GM21619 (cell line): ENCODE measurements around the gene METRNL.

Experiments
- ATAC-seq: cut with Tn5 transposase; IDR thresholded peaks from one replicate; pipeline ENCODE4 v1.9.1; 2021; ENCODE audit not compliant: unreplicated experiment

The METRNL gene

DNA sequence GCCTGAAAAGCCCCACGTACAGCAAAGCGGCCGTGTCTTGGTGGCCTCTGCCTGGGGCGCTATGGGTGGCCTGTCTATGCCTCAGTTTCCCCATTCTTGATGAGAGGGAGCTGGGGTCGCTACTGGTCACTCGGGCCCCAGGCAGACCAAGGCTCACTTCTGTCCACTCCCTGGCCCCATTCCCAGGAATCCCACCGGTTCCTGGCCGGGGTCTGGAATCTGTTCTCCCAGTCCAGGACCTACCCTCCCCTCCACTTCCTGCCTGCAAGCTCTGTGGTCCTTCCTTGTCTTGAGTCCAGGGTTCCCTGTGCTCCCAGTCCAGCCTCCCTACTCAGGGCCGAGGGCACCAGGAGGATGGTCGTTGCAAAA lies 24.5 kb downstream of the METRNL start:
- ATAC-seq: no peak

DNA sequence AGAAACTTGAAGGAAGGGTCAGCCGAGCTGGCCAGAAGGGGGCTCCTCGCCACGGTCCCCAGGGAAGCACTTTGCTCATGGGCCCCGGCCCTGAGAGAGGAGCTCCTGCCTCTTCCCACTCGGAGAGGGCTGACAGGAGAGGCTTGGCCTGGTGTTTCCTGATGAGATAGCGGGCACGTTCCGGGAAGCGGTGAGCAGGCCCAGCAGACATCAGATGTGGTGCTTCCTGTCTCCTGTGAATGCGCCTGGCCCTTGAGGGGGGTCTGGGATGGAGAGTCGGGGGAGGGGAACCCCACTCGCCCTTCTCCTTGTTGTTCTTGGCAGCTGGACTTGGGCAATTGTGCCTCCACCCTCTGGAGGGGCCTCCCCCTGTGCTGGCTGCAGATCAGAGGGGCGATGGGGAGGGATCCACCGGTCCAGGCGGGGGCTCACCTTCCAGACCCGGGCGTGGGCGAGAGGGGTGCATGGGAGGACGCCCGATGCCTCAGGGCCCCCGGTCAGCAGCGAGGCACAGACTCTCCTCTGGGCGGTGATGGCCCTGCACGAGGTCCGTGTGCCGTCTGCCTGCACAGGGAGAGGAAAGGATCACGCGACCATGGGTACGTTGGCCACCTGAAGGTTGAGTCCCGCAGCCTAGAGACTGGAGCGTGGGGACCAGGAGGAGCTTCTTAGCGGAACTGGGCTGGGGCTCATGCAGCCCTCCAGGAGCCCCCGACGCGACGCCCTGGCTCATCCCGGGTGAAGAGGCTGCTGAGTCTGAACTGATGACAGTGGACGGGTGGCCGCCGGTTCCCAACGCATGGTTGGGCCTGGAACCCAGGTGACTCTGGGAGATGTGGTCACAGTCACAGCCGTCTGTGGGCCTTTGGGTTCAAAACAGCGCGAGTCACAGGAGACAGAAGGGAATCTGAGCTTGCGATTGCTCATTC lies 25.4 kb downstream of the METRNL start:
- no peak for ATAC-seq

- ATAC-seq: no peak
These were observed 26.1 kb downstream of the METRNL start for GRCh38 chr17:83105512-83105911.

DNA sequence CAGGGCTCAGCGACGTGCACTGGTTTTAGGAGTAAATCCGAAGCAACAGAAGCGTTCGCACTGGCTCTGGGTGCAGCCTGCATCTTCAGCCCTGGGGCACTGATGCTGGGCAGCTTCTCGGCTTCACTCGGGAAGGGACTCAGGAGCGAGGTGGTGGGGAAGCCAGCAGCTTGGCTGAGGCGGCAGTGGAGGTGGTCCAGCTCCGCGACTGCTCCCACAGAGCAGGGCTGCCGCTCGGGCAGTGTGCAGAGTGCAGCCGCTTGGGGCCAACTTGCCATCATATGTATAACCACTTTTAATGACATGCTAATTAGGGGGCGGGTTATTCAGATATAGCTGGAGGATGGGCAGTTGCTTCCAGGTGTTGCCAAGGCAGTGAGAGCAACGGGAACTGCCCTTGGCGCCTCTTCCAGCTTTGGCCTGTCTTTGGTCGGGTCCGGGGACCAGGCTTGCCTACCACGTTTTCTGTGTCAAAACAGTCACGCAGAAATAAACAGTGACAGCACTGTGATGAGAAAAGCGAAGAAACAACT lies 26.7 kb downstream of the METRNL start:
- no peak for ATAC-seq

- no peak for ATAC-seq
These were observed 27.7 kb downstream of the METRNL start for GRCh38 chr17:83106913-83107655.

GRCh38 chr17:83107656-83108048 lies 28.2 kb downstream of the METRNL start:
- no peak for ATAC-seq

DNA sequence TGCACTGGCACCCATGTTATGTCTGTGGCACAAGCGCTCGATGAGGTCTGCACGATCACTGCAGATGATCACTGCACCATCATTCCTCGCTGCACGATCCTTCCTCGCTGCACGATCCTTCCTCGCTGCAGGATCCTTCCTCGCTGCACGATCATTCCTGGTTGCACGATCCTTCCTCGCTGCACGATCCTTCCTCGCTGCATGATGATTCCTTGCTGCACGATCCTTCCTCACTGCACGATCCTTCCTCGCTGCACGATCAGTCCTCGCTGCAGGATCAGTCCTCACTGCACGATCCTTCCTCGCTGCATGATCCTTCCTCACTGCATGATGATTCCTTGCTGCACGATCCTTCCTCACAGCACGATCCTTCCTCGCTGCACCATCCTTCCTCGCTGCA lies 29.3 kb downstream of the METRNL start:
- no peak for ATAC-seq

DNA sequence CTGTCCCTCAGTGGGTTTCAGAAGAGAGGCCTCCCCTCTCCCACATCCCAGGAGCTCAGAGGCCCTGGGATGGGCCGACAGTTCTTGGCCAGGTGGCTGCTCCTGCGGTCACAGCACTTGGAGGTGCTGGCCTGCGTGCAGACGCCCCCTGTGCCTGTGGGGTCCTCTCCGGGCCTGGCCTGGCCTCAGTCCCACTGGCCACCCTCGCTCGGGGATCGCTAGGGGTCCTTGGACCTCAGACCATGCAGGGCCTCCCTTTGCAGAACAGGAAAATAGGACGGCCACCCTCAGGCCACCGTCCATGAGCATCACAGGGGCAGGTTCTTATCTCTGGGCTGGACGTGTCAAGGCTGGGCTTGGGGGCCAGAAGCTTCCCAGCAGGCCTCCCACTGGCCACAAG lies 30.0 kb downstream of the METRNL start:
- ATAC-seq: no peak

DNA sequence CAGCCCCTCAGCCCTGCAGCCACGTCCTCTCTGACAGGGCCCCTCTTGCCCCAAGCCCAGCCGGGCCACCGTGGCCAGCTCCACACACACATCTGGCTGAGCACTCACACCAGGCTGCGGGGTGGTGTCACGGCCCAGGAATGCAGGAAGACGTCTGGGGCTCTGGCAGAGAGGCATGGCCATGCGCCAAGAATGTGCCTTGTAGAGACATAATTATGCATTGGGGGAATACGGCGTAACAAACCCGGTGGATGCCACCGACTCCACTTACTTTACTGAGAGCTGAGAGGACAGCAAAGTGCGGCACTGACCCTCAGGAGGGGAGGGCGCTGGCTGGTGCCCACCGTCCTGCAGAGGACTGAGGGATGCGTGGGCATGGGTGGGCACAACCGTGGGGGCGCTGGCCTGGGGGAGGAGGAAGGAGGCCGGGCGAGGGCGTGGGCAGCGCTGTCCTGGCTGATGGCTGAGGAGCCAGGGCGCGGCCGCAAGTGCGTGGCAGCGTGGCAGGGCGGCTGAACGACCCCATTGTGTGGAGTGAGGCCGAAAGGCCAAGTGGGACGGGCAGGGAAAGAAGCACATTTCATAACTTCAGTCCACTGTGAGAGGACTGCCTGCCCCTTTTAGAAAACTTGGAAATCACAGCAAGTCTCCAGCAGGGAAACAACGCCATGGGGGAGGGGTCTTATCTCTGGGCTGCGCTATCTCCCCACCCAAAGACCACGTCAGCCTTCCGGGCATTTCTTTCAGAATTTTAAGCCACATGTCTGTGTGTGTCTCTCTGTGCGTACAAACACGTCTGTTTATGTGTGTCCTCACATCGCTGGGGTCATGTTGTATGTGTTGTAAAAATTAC lies 30.6 kb downstream of the METRNL start:
- ATAC-seq: no peak

DNA sequence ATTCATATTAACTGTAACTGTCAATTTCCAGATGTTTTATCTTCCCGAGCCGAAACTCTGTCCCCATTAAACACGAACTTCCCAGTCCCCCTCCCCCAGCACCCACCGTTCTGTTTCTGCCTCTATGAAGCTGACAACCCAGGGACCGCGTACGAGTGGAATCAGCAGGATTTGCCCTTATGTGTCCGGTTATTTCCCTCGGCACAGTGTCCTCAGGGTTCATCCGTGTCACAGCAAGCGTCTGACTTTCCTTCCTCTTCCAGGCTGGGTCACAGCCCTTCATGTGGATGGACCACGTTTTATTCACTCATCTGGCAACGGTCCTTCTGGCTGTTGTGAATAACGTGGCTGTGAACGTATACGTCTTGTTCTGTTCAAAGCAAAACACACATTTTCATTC lies 31.3 kb downstream of the METRNL start:
- ATAC-seq: no peak

GRCh38 chr17:83111516-83112282 lies 32.3 kb downstream of the METRNL start:
- no peak for ATAC-seq

DNA sequence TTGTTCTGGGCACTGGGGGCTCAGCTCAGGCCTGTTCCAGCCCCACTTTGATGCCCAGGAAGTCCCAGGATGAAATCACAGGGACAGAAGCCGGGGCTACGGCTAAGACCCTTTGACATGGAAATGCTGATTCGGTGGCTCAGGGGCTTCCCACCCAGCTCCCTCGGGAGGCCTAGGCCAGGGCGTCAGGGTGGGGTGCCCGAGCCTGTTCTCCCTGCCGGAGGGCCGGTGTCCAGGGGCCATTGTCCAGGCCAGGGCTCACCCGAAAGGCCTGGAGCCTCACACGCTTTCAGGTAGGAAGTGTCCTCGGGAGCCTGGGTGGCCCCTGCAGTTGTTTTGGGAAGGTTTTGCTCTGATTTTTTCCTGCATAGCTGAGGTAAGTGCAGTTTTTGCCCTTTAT lies 34.0 kb downstream of the METRNL start:
- ATAC-seq: no peak

- ATAC-seq: no peak
These were observed 34.4 kb downstream of the METRNL start for GRCh38 chr17:83113792-83114191.

GRCh38 chr17:83114706-83115105 lies 35.3 kb downstream of the METRNL start:
- ATAC-seq: no peak

- ATAC-seq: no peak
These were observed 35.8 kb downstream of the METRNL start for GRCh38 chr17:83115202-83115651.

DNA sequence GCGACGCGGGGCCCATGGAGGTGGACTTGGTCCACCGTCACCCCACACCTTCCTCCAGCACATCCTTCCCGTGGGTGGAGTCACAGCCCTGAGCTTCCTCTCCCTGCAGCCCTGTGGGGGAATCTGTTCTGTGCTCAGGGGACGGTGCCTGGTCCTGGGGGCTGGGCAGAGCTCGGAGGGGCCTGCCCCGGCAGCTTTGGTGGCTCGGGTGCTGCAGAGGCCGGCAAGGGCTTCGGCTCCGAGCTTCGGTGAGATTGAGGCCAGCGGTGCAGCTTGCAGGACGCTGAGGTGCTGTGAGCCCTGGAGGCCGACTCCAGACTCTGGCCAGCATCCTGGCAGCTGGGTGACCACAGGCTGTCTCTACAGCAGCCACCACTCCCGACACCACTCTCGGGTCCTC lies 36.4 kb downstream of the METRNL start:
- no peak for ATAC-seq

DNA sequence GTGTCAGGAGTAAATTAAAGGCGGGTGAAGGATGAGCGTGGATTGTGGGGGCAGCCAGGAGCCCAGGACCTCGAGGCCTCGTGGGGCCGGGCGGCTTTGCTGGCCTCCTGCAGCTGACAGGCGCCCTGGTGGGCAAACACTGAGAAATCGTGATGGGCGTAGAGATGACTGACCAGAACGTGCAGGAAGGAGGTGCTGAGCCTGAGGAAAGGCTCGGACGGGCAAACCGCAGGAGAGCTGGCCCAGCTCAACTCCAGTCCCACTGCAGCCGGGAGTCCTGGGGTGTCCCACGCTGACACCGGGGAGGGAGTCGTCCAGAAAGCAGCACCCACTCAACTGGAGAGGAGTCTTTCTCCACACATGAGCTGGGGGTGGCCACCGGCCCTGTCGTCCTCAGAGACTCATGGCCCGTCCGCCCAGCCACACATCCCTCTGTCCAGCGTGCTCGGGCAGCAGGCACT lies 36.9 kb downstream of the METRNL start:
- ATAC-seq: no peak

DNA sequence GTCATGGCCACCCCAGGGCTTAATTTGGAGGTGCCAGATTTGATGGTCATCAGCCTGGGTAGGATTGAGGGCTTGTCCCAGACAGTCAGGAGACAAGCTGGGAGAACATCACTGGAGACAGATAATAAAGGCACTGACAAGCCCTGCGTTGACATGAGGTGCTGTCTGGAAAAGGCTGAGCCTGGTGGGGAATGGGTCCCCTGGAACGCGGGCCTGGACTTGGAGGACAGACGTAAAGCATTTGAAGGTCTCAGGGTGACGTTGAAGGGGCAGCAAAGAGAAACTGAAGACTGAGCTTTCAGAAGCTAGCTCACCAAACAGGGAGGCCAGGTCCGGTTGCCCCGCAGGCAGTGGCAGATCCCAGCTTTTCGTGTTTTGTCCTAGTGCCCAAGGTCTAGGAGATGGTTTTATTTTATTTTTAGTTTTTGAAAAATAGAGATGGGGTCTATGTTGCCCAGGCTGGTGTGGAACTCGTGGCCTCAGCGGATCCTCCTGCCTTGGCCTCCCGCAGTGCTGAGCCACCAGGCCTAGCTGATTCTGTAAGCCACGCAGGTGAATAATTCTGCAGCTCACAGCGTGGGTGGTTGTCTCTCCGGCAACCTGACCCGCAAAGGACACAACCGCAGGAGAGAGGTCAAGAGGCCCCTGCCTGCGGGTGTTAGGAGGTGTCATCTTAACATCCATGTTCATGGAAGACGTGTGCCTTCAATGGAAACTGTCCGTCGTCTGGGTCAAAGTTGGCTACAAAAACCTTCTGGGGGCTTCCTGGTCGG lies 37.6 kb downstream of the METRNL start:
- ATAC-seq: no peak

DNA sequence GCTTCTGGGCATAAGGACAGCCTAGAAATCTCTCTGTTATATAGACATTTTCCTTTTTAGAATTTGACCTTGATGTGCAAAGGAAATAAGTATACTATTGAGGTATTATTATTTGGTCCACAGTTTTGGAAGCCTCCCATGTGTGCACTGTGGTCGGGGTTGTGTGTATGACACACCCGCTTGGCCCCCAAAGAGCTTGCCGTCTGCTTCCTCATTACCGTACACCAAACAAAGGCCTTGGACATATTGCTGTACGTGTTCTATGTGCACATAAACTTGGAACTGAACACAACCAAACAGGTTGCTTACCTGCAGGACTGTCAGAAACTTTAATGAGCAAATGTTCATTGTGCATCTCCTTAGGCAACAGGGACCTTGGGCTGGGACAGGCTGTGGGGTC lies 38.2 kb downstream of the METRNL start:
- ATAC-seq: no peak
